ENCODE measurements around the gene NR2F1-AS1.
"Not testable (repeated sequence)": the region's sequence is repeated elsewhere in the genome, so short reads cannot be mapped to it uniquely, and the experiment has no call there.

NR2F1-AS1 gene

GRCh38 chr5:93545872-93546271 lies 35.1 kb downstream of the NR2F1-AS1 start:
- no peak overlapping the region for H3K27ac ChIP-seq
- TF ChIP-seq, protein P1, sequence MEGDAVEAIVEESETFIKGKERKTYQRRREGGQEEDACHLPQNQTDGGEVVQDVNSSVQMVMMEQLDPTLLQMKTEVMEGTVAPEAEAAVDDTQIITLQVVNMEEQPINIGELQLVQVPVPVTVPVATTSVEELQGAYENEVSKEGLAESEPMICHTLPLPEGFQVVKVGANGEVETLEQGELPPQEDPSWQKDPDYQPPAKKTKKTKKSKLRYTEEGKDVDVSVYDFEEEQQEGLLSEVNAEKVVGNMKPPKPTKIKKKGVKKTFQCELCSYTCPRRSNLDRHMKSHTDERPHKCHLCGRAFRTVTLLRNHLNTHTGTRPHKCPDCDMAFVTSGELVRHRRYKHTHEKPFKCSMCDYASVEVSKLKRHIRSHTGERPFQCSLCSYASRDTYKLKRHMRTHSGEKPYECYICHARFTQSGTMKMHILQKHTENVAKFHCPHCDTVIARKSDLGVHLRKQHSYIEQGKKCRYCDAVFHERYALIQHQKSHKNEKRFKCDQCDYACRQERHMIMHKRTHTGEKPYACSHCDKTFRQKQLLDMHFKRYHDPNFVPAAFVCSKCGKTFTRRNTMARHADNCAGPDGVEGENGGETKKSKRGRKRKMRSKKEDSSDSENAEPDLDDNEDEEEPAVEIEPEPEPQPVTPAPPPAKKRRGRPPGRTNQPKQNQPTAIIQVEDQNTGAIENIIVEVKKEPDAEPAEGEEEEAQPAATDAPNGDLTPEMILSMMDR (conservative IDR thresholded peaks at IDR 0.05) = no peak

DNA sequence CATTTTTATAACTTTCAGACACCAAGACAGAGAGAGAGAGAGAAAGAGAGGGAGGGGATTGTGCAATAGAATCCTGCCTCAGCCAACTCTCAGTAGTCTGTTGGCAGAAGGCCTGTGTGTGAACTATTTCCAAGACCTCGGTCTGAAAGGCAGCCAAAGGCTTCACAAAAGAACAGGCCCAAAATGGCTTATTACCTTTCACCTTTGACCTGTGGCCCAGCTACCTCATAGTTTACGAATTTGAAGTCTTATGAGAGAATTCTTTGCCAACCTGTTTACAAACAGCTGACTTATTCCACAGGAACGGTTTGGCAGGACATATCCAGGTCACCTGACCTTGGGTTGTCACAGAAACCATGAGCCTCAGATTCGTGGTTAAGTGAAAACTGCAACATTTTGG lies 48.6 kb downstream of the NR2F1-AS1 start:
- H3K27ac ChIP-seq = no peak overlapping the region
- TF ChIP-seq, protein P1 (conservative IDR thresholded peaks at IDR 0.05) = no peak

GRCh38 chr5:93521815-93522214 lies 59.2 kb downstream of the NR2F1-AS1 start:
- H3K27ac ChIP-seq = not testable (repeated sequence)

DNA sequence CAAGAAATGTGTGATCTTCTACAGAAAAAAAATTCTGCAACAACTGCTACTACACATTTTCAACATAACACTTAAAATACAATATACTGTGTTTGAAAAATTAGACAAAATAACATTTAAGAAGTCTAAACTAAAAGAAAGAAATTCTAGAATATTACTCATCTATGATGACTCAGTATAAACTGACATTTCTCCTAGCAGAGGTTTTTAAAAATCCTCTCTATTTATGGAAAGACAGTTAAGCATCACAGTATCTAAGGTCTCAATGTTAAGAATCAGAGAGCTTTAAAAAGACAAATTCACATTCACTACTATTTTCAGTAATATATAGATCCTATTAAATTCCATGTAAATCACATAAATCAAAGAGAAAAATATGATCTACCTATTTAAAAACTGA lies 61.3 kb downstream of the NR2F1-AS1 start:
- H3K27ac ChIP-seq = no peak overlapping the region
- TF ChIP-seq, protein P1 (conservative IDR thresholded peaks at IDR 0.05) = no peak

- H3K27ac ChIP-seq = no peak overlapping the region
- TF ChIP-seq, protein P1 (conservative IDR thresholded peaks at IDR 0.05) = no peak
Observed at GRCh38 chr5:93517828-93518227, 63.2 kb downstream of the NR2F1-AS1 start.

DNA sequence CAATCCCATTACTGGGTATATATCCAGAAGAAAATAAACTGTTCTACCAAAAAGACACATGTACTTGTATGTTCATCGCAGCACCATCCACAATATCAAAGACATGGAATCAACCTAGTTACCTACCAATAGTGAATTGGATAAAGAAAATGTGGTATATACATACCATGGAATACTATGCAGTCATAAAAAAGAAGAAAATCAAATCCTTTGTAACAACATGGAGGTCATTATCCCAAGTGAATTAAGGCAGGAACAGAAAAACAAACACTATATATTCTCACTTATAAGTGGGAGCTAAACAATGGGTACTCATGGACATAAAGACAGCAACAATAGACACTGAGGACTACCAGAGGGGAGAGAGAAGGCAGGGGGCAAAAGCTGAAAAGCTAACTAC lies 67.7 kb downstream of the NR2F1-AS1 start:
- no peak overlapping the region for H3K27ac ChIP-seq
- TF ChIP-seq, protein P1 (conservative IDR thresholded peaks at IDR 0.05) = no peak

DNA sequence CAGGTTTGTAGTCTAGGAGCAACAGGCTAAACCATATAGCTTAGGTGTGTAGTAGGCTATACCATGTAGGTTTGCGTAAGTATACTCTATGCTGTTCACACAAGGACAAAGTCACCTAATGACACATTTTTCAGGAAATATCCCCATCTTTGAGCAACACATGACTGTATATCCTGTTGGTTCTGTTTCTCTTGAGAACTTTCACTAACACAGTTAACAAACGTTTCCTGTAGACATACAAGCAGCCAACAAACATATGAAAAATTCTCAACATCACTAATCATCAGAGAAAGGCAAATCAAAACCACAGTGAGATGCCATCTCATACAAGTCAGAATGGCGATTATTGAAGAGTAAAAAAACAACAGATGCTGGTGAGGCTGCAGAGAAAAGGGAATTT lies 68.2 kb downstream of the NR2F1-AS1 start:
- no peak overlapping the region for H3K27ac ChIP-seq
- TF ChIP-seq, protein P1 (conservative IDR thresholded peaks at IDR 0.05) = no peak

DNA sequence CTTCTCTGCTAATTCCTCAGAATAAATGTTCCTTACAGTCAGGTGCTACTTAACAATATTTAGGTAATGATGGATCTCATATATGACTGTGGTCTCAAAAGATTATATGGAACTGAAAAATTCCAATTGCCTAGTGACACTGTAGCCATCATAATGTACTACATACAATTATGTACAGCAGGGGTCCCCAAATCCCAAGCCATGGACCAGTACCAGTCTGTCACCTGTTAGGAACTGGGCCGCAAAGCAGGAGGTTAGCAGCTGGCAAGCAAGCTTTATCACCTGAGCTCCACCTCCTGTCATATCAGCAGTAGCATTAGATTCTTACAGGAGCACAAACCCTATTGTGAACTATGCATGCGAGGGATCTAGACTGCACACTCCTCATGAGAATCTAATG lies 69.6 kb downstream of the NR2F1-AS1 start:
- H3K27ac ChIP-seq = no peak overlapping the region
- TF ChIP-seq, protein P1 (conservative IDR thresholded peaks at IDR 0.05) = no peak
